ENCODE data around the gene ZNF428.

GRCh38 chr19:43574424-43575155 lies 44.8 kb downstream of the ZNF428 start:
- TF ChIP-seq CTCF (IDR thresholded peaks at IDR 0.05) (no peak), POLR2A (IDR thresholded peaks at IDR 0.05) (no peak)

Data from prostate gland (tissue), 2 donors.